Caco-2 (cell line): ENCODE results near the gene MICU2. TPM values are rescaled to one million over a fixed set of nuclear protein-coding genes. Genes with fewer than 3 reads are reported as not detected.

Experiments used
- BruUV-seq: library from RNA; stranded (reverse); fragments of 400-500 nt; replicated peaks from 2 replicates; lab custom pipeline; 2021; lab: Mats Ljungman, UMichigan
- CTCF ChIA-PET: fragments of 300-600 bp; sonication (Branson Sonifier 250); formaldehyde crosslinking; loops from one replicate; lab custom pipeline; 2022; ENCODE audit warnings: antibody characterized with exemption; lab: Charles Lee
- POLR2A ChIA-PET: fragments of 300-600 bp; sonication (Branson Sonifier 250); formaldehyde crosslinking; loops from one replicate; lab custom pipeline; 2022; ENCODE audit warnings: antibody characterized with exemption; lab: Charles Lee
- DNase-seq, 2 experiments: peaks; one replicate each; pipeline versions ENCODE4 v3.0.0 to v3.0.0-alpha.2; 2020 to 2022
- H3K27me3 ChIP-seq: replicated peaks from 2 replicates; pipeline ENCODE4 v1.6.0; 2011; ENCODE audit warnings: low read length; ENCODE audit not compliant: control insufficient read depth, insufficient read depth
- H3K36me3 ChIP-seq: 2 replicates; pipeline ENCODE4 v1.5.1; 2011; ENCODE audit warnings: low read length; ENCODE audit not compliant: control insufficient read depth, insufficient read depth
- H3K4me1 ChIP-seq: fragments of 250-450 bp; sonication (Bioruptor Pico); 2 replicates; pipeline ENCODE4 v1.5.1; 2020; ENCODE audit warnings: mild to moderate bottlenecking
- H3K4me3 ChIP-seq: 2 replicates; pipeline ENCODE4 v1.5.1; 2011; ENCODE audit warnings: low read depth, mild to moderate bottlenecking, control low read depth, low read length
- H3K9me3 ChIP-seq: fragments of 250-450 bp; sonication (Bioruptor Pico); 2 replicates; pipeline ENCODE4 v1.5.1; 2020; ENCODE audit warnings: mild to moderate bottlenecking, moderate library complexity
- H3K27ac Mint-ChIP-seq: one replicate; pipeline ENCODE4 v1.8.0; 2022; ENCODE audit warnings: mixed read lengths; ENCODE audit not compliant: unreplicated experiment
- H3K27me3 Mint-ChIP-seq: one replicate; pipeline ENCODE4 v1.8.0; 2022; ENCODE audit warnings: mixed read lengths; ENCODE audit not compliant: insufficient read depth, unreplicated experiment
- H3K36me3 Mint-ChIP-seq: one replicate; pipeline ENCODE4 v1.8.0; 2022; ENCODE audit warnings: mild to moderate bottlenecking, mixed read lengths; ENCODE audit not compliant: insufficient read depth, unreplicated experiment
- H3K4me1 Mint-ChIP-seq: one replicate; pipeline ENCODE4 v1.8.0; 2022; ENCODE audit warnings: low read depth, mixed read lengths; ENCODE audit not compliant: unreplicated experiment
- H3K4me3 Mint-ChIP-seq: one replicate; pipeline ENCODE4 v1.8.0; 2022; ENCODE audit warnings: mild to moderate bottlenecking, moderate library complexity, mixed read lengths; ENCODE audit not compliant: unreplicated experiment
- H3K9me3 Mint-ChIP-seq: one replicate; pipeline ENCODE4 v1.8.0; 2022; ENCODE audit warnings: mixed read lengths; ENCODE audit not compliant: unreplicated experiment
- intact Hi-C: fragments of 100-400 bp; cut with micrococcal nuclease; formaldehyde crosslinking; loops from one replicate; pipeline ENCODE4 v1.10.0; 2022; ENCODE audit not compliant: unreplicated experiment
- total RNA-seq: library from RNA; stranded (reverse); gene quantifications from 2 replicates; pipeline ENCODE4 v1.2.3, GENCODE V29; 2022
- TF ChIP-seq, protein P1 (sequence below), 2 experiments: fragments of 200-600 bp in 1 of 2; IDR thresholded peaks; 1 replicate in 1 of 2; 2 replicates in 1 of 2; pipeline versions ENCODE4 v1.5.1 to v1.8.0; 2011 to 2022; ENCODE audit warnings: antibody characterized with exemption in 1 of 2, control low read depth in 1 of 2, inconsistent platforms in 1 of 2, low read depth in 1 of 2, low read length in 1 of 2, mild to moderate bottlenecking in 1 of 2, moderate library complexity in 1 of 2; ENCODE audit not compliant: insufficient read depth in 1 of 2, severe bottlenecking in 1 of 2, unreplicated experiment in 1 of 2

MICU2 gene
- total RNA-seq, 1 experiment from 2014 or later = 43.1 TPM

DNA sequence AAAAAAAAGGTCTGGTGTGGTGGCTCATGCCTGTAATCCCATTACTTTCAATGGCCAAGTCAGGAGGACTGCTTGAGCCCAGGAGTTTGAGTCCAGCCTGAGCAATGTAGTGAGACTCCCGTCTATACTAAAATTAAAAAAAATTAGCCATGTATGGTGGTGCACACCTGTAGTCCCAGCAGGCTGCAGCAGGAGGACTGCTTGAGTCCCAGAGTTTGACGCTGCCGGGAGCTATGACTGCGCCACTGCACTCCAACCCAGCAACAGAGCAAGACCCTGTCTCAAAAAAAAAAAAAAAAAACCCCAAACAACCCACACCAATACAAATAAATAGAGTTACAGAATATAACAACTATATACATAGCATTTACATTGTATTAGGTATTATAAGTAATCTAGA is 65.7 kb downstream of the MICU2 start:
- Histone ChIP-seq H3K9me3 (0 out of 2 replicates have a peak, but pooled peaks cover 3% of the 10 kb centered on the region), H3K4me3 (no peak overlapping the region), H3K36me3 (peaks cover 1% of the 10 kb centered on the region), H3K27me3 (no peaks in the 10 kb centered on the region), H3K4me1 (peaks cover 16% of the 10 kb centered on the region)
- no peaks in the 10 kb centered on the region for H3K27me3 Mint-ChIP-seq
- no TSS peak for BruUV-seq
- peaks cover 13% of the 10 kb centered on the region for H3K36me3 Mint-ChIP-seq
- H3K9me3 Mint-ChIP-seq = no peaks in the 10 kb centered on the region
- no peak for DNase-seq
- ChIA-PET CTCF (no interaction called here), POLR2A (no interaction called here)
- no peak overlapping the region for H3K4me3 Mint-ChIP-seq
- TF ChIP-seq, protein P1, sequence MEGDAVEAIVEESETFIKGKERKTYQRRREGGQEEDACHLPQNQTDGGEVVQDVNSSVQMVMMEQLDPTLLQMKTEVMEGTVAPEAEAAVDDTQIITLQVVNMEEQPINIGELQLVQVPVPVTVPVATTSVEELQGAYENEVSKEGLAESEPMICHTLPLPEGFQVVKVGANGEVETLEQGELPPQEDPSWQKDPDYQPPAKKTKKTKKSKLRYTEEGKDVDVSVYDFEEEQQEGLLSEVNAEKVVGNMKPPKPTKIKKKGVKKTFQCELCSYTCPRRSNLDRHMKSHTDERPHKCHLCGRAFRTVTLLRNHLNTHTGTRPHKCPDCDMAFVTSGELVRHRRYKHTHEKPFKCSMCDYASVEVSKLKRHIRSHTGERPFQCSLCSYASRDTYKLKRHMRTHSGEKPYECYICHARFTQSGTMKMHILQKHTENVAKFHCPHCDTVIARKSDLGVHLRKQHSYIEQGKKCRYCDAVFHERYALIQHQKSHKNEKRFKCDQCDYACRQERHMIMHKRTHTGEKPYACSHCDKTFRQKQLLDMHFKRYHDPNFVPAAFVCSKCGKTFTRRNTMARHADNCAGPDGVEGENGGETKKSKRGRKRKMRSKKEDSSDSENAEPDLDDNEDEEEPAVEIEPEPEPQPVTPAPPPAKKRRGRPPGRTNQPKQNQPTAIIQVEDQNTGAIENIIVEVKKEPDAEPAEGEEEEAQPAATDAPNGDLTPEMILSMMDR (IDR thresholded peaks at IDR 0.05; ENCODE audit: insufficient read depth in 1 of 2, low read depth in 1 of 2, low read length in 1 of 2, severe bottlenecking in 1 of 2, unreplicated experiment in 1 of 2) = no peak
- no peak overlapping the region for H3K27ac Mint-ChIP-seq
- H3K4me1 Mint-ChIP-seq = peaks cover 20% of the 10 kb centered on the region
- intact Hi-C loops = no loop called here

DNA sequence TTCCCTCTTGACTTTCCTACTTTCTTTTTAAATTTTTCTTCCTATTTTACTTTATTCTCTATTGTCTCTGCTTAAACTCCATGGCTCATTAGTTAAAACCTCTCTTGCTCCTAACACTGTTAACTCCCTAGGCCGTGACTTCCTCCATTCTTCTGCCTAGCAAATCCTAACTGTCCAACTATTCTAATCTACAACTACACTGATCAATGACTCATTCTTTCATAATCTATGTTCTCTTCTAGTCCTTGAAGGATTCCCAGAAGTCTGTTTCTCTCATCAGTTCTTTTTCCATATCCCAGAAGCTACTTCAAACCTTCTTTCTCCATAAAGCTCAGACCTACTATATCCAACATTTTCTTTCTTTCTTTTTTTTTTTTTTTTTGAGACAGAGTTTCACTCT is 66.9 kb downstream of the MICU2 start:
- peaks cover 13% of the 10 kb centered on the region for H3K36me3 Mint-ChIP-seq
- TF ChIP-seq, protein P1 (IDR thresholded peaks at IDR 0.05; ENCODE audit: insufficient read depth in 1 of 2, low read depth in 1 of 2, low read length in 1 of 2, severe bottlenecking in 1 of 2, unreplicated experiment in 1 of 2) = no peak
- H3K4me1 Mint-ChIP-seq = peaks cover 23% of the 10 kb centered on the region
- Histone ChIP-seq H3K4me3 (no peak overlapping the region), H3K4me1 (peaks cover 9% of the 10 kb centered on the region), H3K36me3 (peaks cover 1% of the 10 kb centered on the region), H3K27me3 (no peaks in the 10 kb centered on the region), H3K9me3 (0 out of 2 replicates have a peak, but pooled peaks cover 3% of the 10 kb centered on the region)
- intact Hi-C loops = no loop called here
- no peak overlapping the region for H3K4me3 Mint-ChIP-seq
- CTCF ChIA-PET = no interaction called here
- no peaks in the 10 kb centered on the region for H3K9me3 Mint-ChIP-seq
- POLR2A ChIA-PET = no interaction called here
- BruUV-seq = no TSS peak
- no peaks in the 10 kb centered on the region for H3K27me3 Mint-ChIP-seq
- H3K27ac Mint-ChIP-seq = no peak overlapping the region
- no peak for DNase-seq

GRCh38 chr13:21534760-21535159 is 69.2 kb downstream of the MICU2 start:
- CTCF ChIA-PET = no interaction called here

More at GRCh38 chr13:21534760-21535159, 69.2 kb downstream of the MICU2 start:
- no peak for DNase-seq
- no peak overlapping the region for H3K4me3 Mint-ChIP-seq
- H3K36me3 Mint-ChIP-seq = peaks cover 13% of the 10 kb centered on the region
- TF ChIP-seq, protein P1 (IDR thresholded peaks at IDR 0.05; ENCODE audit: insufficient read depth in 1 of 2, low read depth in 1 of 2, low read length in 1 of 2, severe bottlenecking in 1 of 2, unreplicated experiment in 1 of 2) = no peak
- peaks cover 23% of the 10 kb centered on the region for H3K4me1 Mint-ChIP-seq
- Histone ChIP-seq H3K36me3 (peaks cover 1% of the 10 kb centered on the region), H3K27me3 (no peaks in the 10 kb centered on the region), H3K4me1 (0 out of 2 replicates have a peak, but pooled peaks cover 4% of the 10 kb centered on the region), H3K9me3 (0 out of 2 replicates have a peak, but pooled peaks cover 3% of the 10 kb centered on the region), H3K4me3 (no peak overlapping the region)
- intact Hi-C loops = no loop called here
- no peak overlapping the region for H3K27ac Mint-ChIP-seq
- H3K9me3 Mint-ChIP-seq = no peaks in the 10 kb centered on the region
- BruUV-seq = no TSS peak
- no peaks in the 10 kb centered on the region for H3K27me3 Mint-ChIP-seq
- POLR2A ChIA-PET = no interaction called here
